T-cell (primary cell): ENCODE data around the gene EPN2. TPM values are rescaled to one million over a fixed set of nuclear protein-coding genes. Genes with fewer than 3 reads are reported as not detected.

Experiments used
- ATAC-seq, 4 experiments: fragments of 200-7000 bp in 3 of 4; fragments of 150-1000 bp in 1 of 4; cut with Tn5 transposase; replicated peaks in 1 of 4; 1 replicate in 3 of 4; 2 replicates in 1 of 4; pipeline ENCODE4 v1.10.0; 2021; ENCODE audit warnings: moderate library complexity in 3 of 4, mild to moderate bottlenecking in 2 of 4, moderate number of reproducible peaks in 1 of 4
- CTCF ChIA-PET, 2 donors: fragments of 300-600 bp; sonication (Branson Sonifier 250); formaldehyde crosslinking; loops; one replicate each; lab custom pipeline; 2022; ENCODE audit warnings: antibody characterized with exemption in 2 of 2; lab: Charles Lee
- POLR2A ChIA-PET, 2 donors: fragments of 300-600 bp; sonication (Branson Sonifier 250); formaldehyde crosslinking; loops; one replicate each; lab custom pipeline; 2022; ENCODE audit warnings: antibody characterized with exemption in 2 of 2; lab: Charles Lee
- DNase-seq, 35 experiments: peaks; one replicate each; pipeline versions ENCODE4 v3.0.0 to v3.0.0-alpha.2; 2013 to 2023
- H3K27ac ChIP-seq: one replicate; pipeline ENCODE4 v1.5.1; 2013; ENCODE audit warnings: low read length
- H3K27me3 ChIP-seq, 2 experiments: replicated peaks in 1 of 2; 1 replicate in 1 of 2; 2 replicates in 1 of 2; pipeline versions ENCODE4 v1.6.1 to v1.7.0; 2013; ENCODE audit warnings: low read length in 1 of 2, mixed read lengths in 1 of 2; ENCODE audit not compliant: control insufficient read depth in 2 of 2, insufficient read depth in 2 of 2; ENCODE audit errors: extremely low read depth in 1 of 2
- H3K36me3 ChIP-seq, 2 donors: 1 replicate in 1 of 2; 2 replicates in 1 of 2; pipeline versions ENCODE4 v1.6.1 to v1.7.0; 2013; ENCODE audit warnings: low read length in 1 of 2; ENCODE audit not compliant: control insufficient read depth in 2 of 2, insufficient read depth in 1 of 2; ENCODE audit errors: extremely low read depth in 1 of 2
- H3K4me1 ChIP-seq, 2 experiments: 1 replicate in 1 of 2; 2 replicates in 1 of 2; pipeline versions ENCODE4 v1.6.1 to v1.7.0; 2013; ENCODE audit warnings: low read length in 2 of 2, mixed read lengths in 1 of 2; ENCODE audit not compliant: insufficient read depth in 2 of 2, control insufficient read depth in 1 of 2; ENCODE audit errors: extremely low read depth in 1 of 2
- H3K4me3 ChIP-seq, 2 donors: 1 replicate in 1 of 2; 2 replicates in 1 of 2; pipeline versions ENCODE4 v1.5.1 to v1.7.0; 2013; ENCODE audit warnings: mild to moderate bottlenecking in 2 of 2, low read length in 1 of 2, moderate library complexity in 1 of 2; ENCODE audit not compliant: control insufficient read depth in 1 of 2; ENCODE audit errors: extremely low read depth in 1 of 2
- H3K9me3 ChIP-seq: 2 replicates; pipeline ENCODE4 v1.7.0; 2013
- H3K27ac Mint-ChIP-seq, 2 donors: one replicate each; pipeline ENCODE4 v1.8.0; 2020 to 2021; ENCODE audit warnings: mild to moderate bottlenecking in 2 of 2, mixed read lengths in 2 of 2
- H3K27me3 Mint-ChIP-seq, 2 donors: one replicate each; pipeline ENCODE4 v1.8.0; 2021 to 2022; ENCODE audit warnings: mixed read lengths in 2 of 2
- H3K36me3 Mint-ChIP-seq: one replicate; pipeline ENCODE4 v1.8.0; 2021; ENCODE audit warnings: mixed read lengths
- H3K4me1 Mint-ChIP-seq, 3 donors: one replicate each; pipeline ENCODE4 v1.8.0; 2020 to 2022; ENCODE audit warnings: mixed read lengths in 3 of 3, mild to moderate bottlenecking in 1 of 3
- H3K4me3 Mint-ChIP-seq, 3 donors: one replicate each; pipeline ENCODE4 v1.8.0; 2020 to 2022; ENCODE audit warnings: mild to moderate bottlenecking in 3 of 3, mixed read lengths in 3 of 3, moderate library complexity in 3 of 3
- H3K9me3 Mint-ChIP-seq, 3 donors: one replicate each; pipeline ENCODE4 v1.8.0; 2020 to 2022; ENCODE audit warnings: mixed read lengths in 3 of 3
- WGBS: methylation state at CpG from one replicate; pipeline ENCODE4 v1.1.5; 2013; ENCODE audit warnings: missing lambda C conversion rate; ENCODE audit not compliant: insufficient coverage; 5-methylcytosine and 5-hydroxymethylcytosine counted together
- total RNA-seq, 35 experiments: library from RNA in 6 of 35; stranded (reverse) in 6 of 35; fragments of 120-200 nt in 1 of 35; gene quantifications; one replicate each; pipeline versions ENCODE4 v1.2.1 to v1.2.4 and lab custom pipeline; 2013 to 2026

The EPN2 gene
- total RNA-seq, 5 donors from 2014 or later (not counting 1 experiment from before 2014, with no cell fraction given): 5.5 to 9.8 (median 8.4) TPM

DNA sequence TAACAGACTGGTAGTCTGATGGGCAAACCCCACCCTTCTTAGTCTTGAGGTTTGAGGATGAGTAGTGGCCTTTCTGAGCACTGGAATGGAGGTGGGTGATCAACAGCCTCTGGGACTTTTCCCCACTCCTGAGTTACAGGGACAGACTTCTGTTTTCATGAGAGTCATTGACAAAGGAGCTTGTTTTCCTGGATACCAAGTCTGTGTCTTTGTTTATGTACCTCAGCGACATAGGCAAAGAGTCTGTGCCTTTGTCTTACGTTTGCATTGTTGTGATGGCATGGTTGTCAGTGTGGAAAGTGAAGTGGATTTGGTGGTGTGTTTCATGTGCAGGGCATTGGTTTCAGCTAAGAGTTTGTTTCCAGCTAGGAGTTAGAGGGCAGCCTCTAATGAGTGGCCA lies 17.5 kb downstream of the EPN2 start:
- ChIA-PET POLR2A (no interaction called here), CTCF (no interaction called here)
- Histone ChIP-seq H3K27ac (no peak overlapping the region), H3K9me3 (no peaks in the 10 kb centered on the region), H3K4me3 (no peak overlapping the region), H3K4me1 (no peaks in the 10 kb centered on the region), H3K36me3 (no peaks in the 10 kb centered on the region), H3K27me3 (peaks cover 0 to 12% of the 10 kb centered on the region in 2 experiments)
- WGBS: 72% methylated on average over 2 of the region's 2 CpGs
- Mint-ChIP-seq H3K4me3 (no peak overlapping the region), H3K36me3 (no peaks in the 10 kb centered on the region), H3K9me3 (no peaks in the 10 kb centered on the region), H3K27ac (no peak overlapping the region), H3K27me3 (peaks cover 11 to 15% of the 10 kb centered on the region in 2 donors), H3K4me1 (no peaks in the 10 kb centered on the region)
- no peak for DNase-seq
- ATAC-seq: peak in 1 of 4 experiments; percentile 35

DNA sequence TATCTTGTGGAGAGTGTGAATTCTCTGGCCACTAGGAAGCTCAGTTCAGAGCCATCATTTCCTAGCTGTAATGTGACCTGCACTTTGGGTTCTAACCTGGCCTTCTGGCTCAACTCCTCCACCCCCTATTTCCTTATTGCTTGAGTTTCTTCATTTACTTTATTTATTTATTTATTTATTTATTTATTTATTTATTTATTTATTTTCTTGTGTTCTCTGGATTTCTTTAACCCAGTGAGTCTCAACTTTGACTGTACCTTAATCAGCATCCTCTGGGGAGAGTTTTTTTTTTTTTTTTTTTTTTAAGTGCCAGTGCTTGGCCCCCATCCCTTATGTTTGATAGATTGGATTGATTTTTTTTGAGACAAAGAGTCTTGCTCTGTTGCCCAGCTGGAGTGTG lies 18.1 kb downstream of the EPN2 start:
- DNase-seq: no peak
- no peak overlapping the region for H3K27ac Mint-ChIP-seq
- no peak for ATAC-seq
- Histone ChIP-seq H3K27ac (no peak overlapping the region), H3K9me3 (no peaks in the 10 kb centered on the region), H3K27me3 (peaks cover 0 to 13% of the 10 kb centered on the region in 2 experiments), H3K4me1 (no peaks in the 10 kb centered on the region), H3K36me3 (no peaks in the 10 kb centered on the region), H3K4me3 (no peak overlapping the region)
- POLR2A ChIA-PET: no interaction called here
- H3K4me1 Mint-ChIP-seq: no peaks in the 10 kb centered on the region
- CTCF ChIA-PET: no interaction called here
- no peaks in the 10 kb centered on the region for H3K9me3 Mint-ChIP-seq
- no peak overlapping the region for H3K4me3 Mint-ChIP-seq
- no peaks in the 10 kb centered on the region for H3K36me3 Mint-ChIP-seq
- H3K27me3 Mint-ChIP-seq: peaks cover 17 to 21% of the 10 kb centered on the region in 2 donors

DNA sequence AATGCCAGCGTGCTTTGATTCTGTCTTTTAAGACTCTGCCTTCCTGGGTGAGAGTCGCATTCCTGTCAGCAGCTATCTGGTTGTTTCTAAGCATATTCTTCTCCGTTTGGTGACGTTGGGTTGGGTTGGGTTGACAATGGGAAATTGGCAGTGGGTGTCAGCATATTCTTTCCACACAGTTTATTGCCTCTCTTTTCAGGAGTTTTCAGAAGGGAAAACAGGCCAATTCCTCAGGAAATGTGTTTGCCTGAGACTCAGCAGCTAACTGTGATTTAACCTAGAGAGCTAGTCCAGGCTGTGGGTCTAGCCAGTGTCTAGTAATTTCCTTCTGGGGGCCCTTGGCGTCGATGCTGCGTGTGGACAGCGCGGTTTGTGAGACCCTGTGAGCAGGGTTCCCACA lies 21.2 kb downstream of the EPN2 start:
- H3K27me3 Mint-ChIP-seq: peaks cover 22 to 26% of the 10 kb centered on the region in 2 donors
- CTCF ChIA-PET: no interaction called here
- H3K36me3 Mint-ChIP-seq: no peaks in the 10 kb centered on the region
- no peak for ATAC-seq
- POLR2A ChIA-PET: interaction anchor here in 1 of 2 donors (0.6 kb wide), 1 partner anchor 210 kb away, joined by 4 read pairs; no protein-coding TSS in a partner anchor
- no peaks in the 10 kb centered on the region for H3K4me1 Mint-ChIP-seq
- H3K4me1 ChIP-seq: no peaks in the 10 kb centered on the region
- no peaks in the 10 kb centered on the region for H3K36me3 ChIP-seq
- no peak overlapping the region for H3K4me3 ChIP-seq
- DNase-seq: no peak
- H3K27ac ChIP-seq: no peak overlapping the region
- H3K27me3 ChIP-seq: peaks cover 0 to 8% of the 10 kb centered on the region in 2 experiments
- H3K4me3 Mint-ChIP-seq: no peak overlapping the region
- H3K9me3 Mint-ChIP-seq: no peaks in the 10 kb centered on the region
- 95% methylated on average over 5 of the region's 9 CpGs for WGBS
- H3K9me3 ChIP-seq: no peaks in the 10 kb centered on the region
- no peak overlapping the region for H3K27ac Mint-ChIP-seq

DNA sequence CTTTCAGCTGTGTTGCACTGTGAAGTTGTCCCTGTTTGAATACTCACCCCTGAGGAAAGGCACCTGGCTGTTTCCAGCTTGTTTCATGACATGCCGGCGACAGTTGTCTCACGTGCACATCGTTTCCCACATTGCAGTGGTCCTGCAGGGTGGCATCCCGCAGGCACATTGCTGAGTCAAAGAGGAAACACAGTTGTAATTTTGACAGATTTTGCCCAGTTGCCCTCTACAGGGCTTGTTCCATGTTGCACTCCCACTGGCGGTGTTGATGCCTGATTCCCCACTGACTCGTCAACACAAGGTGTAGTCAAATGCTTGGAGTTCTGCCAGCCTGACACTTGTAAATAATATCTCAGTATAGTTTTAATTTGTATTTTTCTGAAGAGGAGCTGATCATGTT lies 23.8 kb downstream of the EPN2 start:
- no peaks in the 10 kb centered on the region for H3K4me1 ChIP-seq
- no peak overlapping the region for H3K4me3 ChIP-seq
- Mint-ChIP-seq H3K27ac (no peak overlapping the region), H3K36me3 (no peaks in the 10 kb centered on the region), H3K4me3 (no peak overlapping the region), H3K27me3 (peaks cover 22 to 38% of the 10 kb centered on the region in 2 donors), H3K9me3 (no peaks in the 10 kb centered on the region), H3K4me1 (no peaks in the 10 kb centered on the region)
- CTCF ChIA-PET: interaction anchor here in 1 of 2 donors (0.6 kb wide), 1 partner anchor 31 kb away, joined by 3 read pairs; no protein-coding TSS in a partner anchor
- H3K9me3 ChIP-seq: no peaks in the 10 kb centered on the region
- ATAC-seq: no peak
- 50% methylated on average over 5 of the region's 7 CpGs for WGBS
- H3K27ac ChIP-seq: no peak overlapping the region
- H3K27me3 ChIP-seq: peaks cover 2 to 8% of the 10 kb centered on the region in 2 experiments
- DNase-seq: no peak
- POLR2A ChIA-PET: no interaction called here
- no peaks in the 10 kb centered on the region for H3K36me3 ChIP-seq

DNA sequence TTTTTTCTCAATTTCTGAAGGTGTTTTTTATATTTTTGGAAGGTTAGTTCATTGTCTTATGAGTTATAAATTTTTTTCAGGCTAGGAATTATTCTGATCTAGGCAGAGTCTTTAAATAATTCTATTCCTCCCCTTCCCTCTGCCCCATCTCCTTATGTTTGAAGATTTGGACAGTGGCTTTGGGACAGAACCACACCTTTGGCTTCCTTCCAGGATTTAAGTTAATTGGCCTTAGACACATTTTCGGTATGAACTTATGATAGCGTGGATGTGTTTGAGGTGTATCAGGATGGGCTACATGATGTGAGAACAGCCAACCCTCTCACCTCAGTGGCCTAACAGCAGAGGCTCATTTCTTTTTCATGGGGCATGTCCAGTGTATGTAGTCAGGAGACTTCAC lies 24.3 kb downstream of the EPN2 start:
- POLR2A ChIA-PET: no interaction called here
- Mint-ChIP-seq H3K4me3 (no peak overlapping the region), H3K27ac (no peak overlapping the region), H3K9me3 (no peaks in the 10 kb centered on the region), H3K27me3 (peaks cover 21 to 40% of the 10 kb centered on the region in 2 donors), H3K36me3 (no peaks in the 10 kb centered on the region), H3K4me1 (no peaks in the 10 kb centered on the region)
- Histone ChIP-seq H3K4me1 (no peaks in the 10 kb centered on the region), H3K36me3 (no peaks in the 10 kb centered on the region), H3K27ac (no peak overlapping the region), H3K4me3 (no peak overlapping the region), H3K27me3 (peaks cover 2 to 8% of the 10 kb centered on the region in 2 experiments), H3K9me3 (no peaks in the 10 kb centered on the region)
- DNase-seq (no peak), ATAC-seq (no peak)
- CTCF ChIA-PET: interaction anchor here in 1 of 2 donors (0.6 kb wide), 1 partner anchor 30 kb away, joined by 3 read pairs; no protein-coding TSS in a partner anchor
- WGBS: no CpG with 5 or more reads among the region's 2 CpGs

DNA sequence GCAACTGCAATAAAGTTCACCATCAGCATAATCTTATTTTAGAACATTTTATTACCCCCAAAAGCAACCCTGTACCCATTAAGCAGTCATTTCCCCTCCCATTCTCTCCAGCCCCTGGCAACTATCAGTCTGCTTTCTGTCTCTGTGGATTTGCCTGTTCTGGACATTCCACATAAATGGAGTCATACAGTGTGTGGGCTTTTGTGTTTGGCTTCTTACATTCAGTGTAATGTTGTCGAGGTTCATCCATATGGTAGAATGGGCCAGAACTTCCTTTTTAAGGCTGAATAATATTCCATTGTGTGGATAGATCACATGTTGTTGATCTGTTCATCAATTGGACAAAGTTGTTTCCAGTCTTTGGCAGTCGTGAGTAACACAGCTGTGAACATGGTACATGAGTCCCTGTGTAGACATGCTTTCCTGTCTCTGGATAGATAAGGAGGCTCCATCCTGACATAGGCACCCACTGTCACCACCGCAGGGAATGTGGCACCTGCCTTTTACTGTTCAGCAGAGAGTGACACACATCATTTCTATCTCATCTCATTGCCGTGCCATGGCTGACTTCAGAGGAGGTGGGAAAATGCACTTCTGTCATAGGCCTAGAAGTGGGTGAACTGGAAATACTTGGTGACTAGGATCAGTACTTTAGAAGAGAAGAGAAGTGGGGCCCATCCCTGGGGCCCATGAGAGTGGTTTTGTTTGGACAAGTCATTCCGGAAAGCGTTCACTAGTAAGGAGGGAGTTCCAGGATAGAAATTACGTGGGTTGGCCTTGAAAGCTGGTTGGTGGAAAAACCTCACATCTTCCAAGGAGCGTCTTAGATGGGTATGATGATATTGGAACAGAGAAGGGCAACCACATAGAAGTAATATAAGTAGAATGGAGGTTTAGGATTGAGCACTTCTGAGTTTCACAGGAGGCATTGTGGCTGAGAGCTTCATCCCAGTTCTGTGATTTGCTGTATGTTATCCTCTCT lies 25.8 kb downstream of the EPN2 start:
- Mint-ChIP-seq H3K4me3 (no peak overlapping the region), H3K27me3 (peaks cover 18 to 35% of the 10 kb centered on the region in 2 donors), H3K27ac (no peak overlapping the region), H3K9me3 (no peaks in the 10 kb centered on the region), H3K4me1 (no peaks in the 10 kb centered on the region), H3K36me3 (no peaks in the 10 kb centered on the region)
- POLR2A ChIA-PET: no interaction called here
- Histone ChIP-seq H3K27ac (no peak overlapping the region), H3K36me3 (no peaks in the 10 kb centered on the region), H3K4me3 (no peak overlapping the region), H3K9me3 (no peaks in the 10 kb centered on the region), H3K27me3 (peaks cover 2 to 11% of the 10 kb centered on the region in 2 experiments), H3K4me1 (no peaks in the 10 kb centered on the region)
- WGBS: 81% methylated on average over 6 of the region's 8 CpGs
- CTCF ChIA-PET: no interaction called here
- DNase-seq (no peak), ATAC-seq (no peak)
